SH-SY5Y (cell line): Measurements from ENCODE around the gene SH3GL2.

ENCODE experiments used
- GATA2 ChIP-seq: IDR thresholded peaks from 2 replicates; pipeline ENCODE4 v1.6.1; 2011; ENCODE audit warnings: mild to moderate bottlenecking, low read depth, low read length
- GATA3 ChIP-seq: IDR thresholded peaks from 2 replicates; pipeline ENCODE4 v1.6.1; 2011; ENCODE audit warnings: low read depth, mild to moderate bottlenecking, low read length, moderate library complexity

DNA sequence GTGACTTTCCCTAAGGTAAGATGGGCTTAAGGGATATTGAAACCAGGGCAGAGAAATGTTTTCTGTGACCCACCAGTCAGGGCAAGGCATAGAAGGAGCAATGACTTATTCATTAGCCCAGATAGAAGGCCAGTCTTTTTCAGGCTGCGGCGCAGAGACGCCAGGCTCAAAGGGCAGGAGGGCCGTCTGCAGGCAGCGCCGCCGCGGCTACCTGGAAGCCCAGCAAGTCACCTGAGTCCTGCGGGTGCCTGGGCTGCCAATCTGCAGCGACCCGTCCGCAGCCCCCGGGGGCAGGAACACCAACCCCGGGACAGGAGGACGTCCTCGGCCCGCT is 322 bp upstream of the SH3GL2 start:
- TF ChIP-seq GATA2, result no peak
- no peak for TF ChIP-seq GATA3
